COLO668 (cell line): ENCODE data around the gene CDH12.
A peak's percentile ranks its signal among the peaks of the same experiment; 100 is the strongest.
"Not testable (repeated sequence)": the region's sequence is repeated elsewhere in the genome, so short reads cannot be mapped to it uniquely, and the experiment has no call there.

Experiments
- DNase-seq: peaks from one replicate; lab custom pipeline; 2025; ENCODE audit not compliant: unreplicated experiment; lab: John Stamatoyannopoulos, UW

CDH12 gene

GRCh38 chr5:22316294-22316693 is 536.9 kb downstream of the CDH12 start:
- DNase-seq: no peak

DNA sequence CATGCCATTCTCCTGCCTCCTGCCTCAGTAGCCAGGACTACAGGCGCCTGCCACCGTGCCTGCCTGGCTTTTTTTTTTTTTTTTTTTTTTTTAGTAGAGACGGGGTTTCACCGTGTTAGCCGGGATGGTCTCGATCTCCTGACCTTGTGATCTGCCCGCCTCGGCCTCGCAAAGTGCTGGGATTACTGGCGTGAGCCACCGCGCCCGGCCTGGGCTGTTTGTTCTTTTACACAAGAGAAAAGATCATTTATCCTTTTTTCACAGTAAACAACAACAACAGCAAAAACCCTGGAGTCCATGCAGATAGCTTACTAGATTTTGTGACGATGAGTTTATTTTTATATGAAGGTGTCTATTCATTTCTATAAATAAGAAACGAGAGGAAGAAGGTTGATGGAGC is 538.1 kb downstream of the CDH12 start:
- not testable (repeated sequence) for DNase-seq

DNA sequence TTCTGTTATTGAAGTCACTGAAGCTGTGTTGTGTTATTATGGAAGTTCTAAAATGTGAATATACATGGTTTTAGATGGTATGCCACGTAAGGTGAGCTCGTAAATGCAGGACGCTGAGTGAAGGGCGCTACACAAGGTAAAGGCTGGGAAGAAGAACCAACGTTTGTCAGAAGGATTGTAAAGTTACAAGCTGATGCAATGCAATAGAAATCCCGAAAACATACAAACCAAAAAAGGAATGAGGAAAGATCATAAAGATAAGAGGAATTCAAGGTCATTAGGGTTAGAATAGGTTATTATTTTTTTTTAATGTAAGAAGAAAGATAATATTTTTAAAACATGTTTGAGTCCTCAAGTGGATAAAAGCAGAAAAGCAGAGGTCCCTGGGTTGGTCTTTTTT is 538.6 kb downstream of the CDH12 start:
- DNase-seq: no peak

DNA sequence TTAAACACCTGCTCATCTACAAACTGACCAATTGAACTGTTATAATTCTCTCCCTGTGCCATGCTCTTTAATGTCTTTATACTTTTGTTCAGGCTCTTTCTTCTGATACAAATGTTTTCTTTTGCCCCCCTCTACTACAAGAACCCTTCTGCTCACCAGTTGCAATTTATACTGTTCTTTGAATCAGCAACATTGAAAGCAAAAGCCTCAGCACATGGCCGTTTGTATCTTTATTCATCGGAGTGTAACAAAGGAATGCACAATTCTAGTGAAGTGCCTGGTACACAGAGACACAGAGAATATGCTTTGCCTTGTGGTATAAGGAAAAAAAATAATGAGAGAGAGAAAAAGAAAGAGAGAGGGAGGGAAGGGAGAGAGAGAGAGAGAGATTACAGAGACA is 547.1 kb downstream of the CDH12 start:
- DNase-seq: no peak

GRCh38 chr5:22295832-22296231 is 557.3 kb downstream of the CDH12 start:
- no peak for DNase-seq

DNA sequence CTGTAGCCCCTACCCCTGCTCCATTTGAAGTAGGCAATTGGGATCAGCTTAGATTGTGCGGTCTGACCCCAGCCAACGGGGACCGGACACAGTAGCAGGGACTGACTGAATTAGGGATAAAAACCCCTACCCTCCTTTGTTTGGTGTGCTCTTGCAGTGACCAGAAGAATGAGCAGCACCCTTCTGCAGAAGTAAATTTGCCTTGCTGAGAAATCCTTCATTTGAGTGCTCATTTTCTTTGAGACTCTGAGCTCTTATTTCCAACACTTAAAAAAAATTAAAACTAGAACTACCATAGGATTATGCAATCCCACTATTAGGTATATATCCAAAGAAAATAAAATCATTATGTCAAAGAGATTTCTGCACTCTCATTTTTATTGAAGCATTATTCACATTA is 560.0 kb downstream of the CDH12 start:
- DNase-seq: no peak

GRCh38 chr5:22278164-22278563 is 575.0 kb downstream of the CDH12 start:
- no peak for DNase-seq

- DNase-seq: no peak
Observed at GRCh38 chr5:22277006-22277405, 576.1 kb downstream of the CDH12 start.

GRCh38 chr5:22265855-22266254 is 587.3 kb downstream of the CDH12 start:
- not testable (repeated sequence) for DNase-seq

- no peak for DNase-seq
Observed at GRCh38 chr5:22258139-22258538, 595.0 kb downstream of the CDH12 start.

DNA sequence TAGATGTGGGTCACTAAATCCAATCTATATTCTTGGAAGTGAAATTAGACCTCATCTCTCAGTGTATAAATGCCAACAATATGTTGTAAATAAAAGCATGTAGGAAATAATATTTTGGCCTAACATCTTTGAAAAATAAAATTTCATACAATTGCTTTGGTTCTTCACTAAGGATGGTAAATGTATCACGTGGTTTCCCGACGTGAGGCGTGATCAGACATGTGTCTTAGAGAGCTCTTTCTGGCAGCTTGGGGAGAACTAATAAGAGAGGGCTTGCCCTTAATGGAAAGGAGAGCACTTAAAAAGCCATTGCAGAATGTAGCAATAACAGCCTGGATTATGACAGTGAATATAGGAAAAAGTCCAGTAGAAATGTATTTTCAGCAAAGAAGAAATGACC is 602.6 kb downstream of the CDH12 start:
- DNase-seq: no peak

GRCh38 chr5:22249209-22249729 is 603.9 kb downstream of the CDH12 start:
- no peak for DNase-seq

- DNase-seq: no peak
Observed at GRCh38 chr5:22245770-22246169, 607.4 kb downstream of the CDH12 start.

GRCh38 chr5:22242532-22242931 is 610.6 kb downstream of the CDH12 start:
- no peak for DNase-seq

GRCh38 chr5:22238047-22238446 is 615.1 kb downstream of the CDH12 start:
- DNase-seq: no peak

DNA sequence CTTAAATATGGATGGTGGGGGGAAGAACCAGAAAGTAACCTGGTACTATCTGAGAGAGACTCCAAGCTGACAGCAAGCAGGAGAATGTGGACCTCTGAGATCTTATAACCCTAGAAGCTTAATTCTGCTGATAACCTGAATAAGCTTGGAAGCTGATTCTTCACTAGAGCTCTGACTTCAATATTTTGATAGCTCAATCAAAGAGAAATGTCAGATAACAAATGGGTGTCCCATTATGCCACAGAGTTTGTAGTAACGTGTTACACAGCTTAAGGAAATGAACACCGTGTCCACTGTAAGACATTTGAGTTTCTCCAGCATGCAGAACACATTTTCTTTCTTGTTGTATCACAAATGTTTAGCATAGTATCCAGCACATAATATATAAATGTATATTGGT is 626.7 kb downstream of the CDH12 start:
- DNase-seq: no peak

DNA sequence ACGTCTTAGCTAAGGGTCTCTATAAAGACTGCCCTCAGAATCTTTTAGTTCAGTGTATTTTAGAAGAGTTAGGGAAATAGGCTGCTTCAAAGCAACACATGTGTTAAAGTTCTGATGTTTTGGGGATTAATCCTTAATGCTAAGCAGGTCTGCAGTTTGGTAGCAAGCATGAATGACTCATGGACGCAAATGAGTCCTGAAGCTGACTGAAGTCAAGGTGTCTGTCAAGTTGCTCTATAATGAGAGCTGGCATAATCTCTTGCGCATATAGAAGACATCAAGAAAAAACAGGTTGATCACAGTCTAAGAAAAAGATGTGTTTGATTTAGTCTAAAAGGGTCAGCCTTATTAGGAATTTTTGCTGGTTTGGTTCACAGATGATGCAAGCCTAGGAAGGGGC is 630.1 kb downstream of the CDH12 start:
- no peak for DNase-seq

GRCh38 chr5:22213703-22214495 is 639.2 kb downstream of the CDH12 start:
- DNase-seq: peak; percentile 49

DNA sequence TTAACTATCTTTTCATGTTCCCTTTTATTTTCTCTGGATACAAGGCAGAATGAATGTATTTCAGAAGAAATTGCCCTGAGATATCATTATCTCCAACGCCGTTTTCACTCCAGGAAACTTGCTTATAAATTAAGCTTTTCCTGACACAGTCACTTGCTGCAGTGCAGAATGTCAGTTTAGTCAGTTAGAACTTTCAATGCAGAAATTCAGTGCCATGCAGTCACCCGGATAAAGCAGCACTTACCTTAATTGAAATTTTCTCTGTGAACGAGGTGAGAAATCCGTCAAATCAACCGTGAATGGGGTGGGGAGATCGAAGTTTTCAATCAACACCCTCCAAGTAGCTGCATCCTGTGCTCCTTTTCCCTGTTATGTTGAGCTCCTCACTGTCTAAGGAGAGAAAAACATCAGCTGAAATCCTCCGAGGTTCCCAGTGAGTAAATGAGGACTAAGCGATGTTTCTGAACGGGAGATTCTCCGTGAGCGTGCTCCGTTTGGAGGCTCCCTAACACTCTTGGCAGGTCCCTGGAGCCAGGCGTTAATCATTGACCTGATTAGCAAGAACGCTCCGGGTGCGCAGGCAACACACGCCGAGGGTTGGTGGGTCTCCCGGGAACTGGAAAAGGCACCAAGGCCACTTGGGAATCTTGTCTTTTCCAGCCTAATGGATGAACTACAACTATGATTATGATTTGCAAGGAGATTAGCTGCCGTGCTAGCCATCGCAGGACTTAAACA is 640.7 kb downstream of the CDH12 start:
- not testable (repeated sequence) for DNase-seq

- not testable (repeated sequence) for DNase-seq
Observed at GRCh38 chr5:22208463-22208862, 644.7 kb downstream of the CDH12 start.

DNA sequence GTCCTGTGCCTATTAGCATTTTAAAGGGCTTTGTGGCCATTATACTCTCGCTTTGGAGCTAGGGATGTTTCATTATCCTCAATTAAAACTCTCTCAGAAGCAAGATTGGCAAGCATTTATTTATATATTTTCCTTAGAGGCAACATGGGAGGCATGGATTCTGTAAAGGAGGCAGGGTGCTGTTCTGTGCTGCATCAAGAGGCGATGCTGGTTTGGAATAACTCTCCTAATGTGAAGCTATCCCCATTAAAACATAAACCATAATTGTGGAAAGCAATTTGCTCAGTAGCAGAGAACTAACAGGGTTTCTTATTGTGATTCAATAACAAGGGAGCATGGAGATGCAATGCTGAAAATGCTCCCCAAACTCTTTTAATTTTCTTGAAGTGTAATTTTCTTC is 664.5 kb downstream of the CDH12 start:
- DNase-seq: not testable (repeated sequence)

DNA sequence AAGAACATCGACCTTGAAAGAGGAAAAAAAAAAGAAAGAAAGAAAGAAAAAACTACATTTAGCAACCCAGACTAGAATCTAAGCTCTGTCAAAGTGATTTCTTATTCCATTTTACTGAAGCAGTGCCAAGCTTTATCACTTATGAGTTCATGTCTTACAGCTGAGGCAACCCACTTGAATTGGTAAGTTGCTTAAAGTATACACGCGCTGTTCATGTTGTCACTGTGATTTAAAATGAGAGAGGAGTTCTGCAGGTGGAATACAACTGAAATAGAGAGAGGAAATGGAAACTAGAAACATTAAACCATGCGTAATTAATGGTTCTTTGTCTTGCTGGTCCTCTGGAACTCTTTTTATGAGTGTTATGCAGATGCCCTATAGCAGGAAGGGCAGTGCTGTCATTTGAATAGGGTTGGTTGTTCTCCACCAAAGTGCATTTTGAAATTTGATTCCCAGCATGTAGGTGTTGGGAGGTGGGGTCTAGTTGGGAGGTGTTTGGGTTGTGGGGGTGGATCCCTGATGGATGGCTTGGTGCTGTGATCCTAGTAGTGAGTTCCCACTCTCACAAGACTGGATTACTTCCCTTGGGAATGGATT is 665.4 kb downstream of the CDH12 start:
- not testable (repeated sequence) for DNase-seq
